Measurements from ENCODE around the gene AURKAIP1.

The AURKAIP1 gene

DNA sequence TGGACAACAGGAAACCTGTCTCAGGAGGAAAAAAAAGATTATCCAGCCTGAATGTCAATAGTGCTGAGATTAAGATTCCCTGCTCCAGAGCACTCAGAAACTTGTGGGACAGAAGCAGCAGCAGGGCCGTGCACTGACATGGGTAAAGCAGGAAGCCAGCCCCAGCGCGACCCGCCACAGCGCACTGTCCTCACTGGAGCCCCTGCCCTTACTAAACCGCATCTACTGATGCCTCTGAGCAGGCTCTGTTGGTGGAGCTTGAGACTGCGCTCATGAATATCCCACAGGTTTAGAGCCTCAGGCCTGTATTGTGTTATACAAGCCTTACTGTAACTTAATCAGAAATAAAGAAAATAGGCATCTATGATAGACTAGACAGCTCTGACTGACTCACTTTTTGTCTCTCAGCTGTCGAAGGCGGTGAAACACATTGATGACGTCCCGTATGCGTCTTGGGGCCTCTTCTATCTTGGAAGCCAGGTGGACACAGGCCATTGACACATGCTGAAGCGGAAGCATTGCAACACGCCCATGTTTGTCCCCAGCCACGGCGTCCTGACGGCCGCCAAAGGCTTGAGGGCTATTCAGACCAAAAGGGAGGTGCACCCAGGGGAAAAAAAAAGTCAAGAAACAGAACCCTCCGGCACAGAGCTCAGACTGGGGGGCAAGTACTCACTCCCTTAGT, 23.0 kb upstream of the AURKAIP1 start:
- TF ChIP-seq POLR2AphosphoS5 (IDR thresholded peaks at IDR 0.05; ENCODE audit: low read depth, low read length) (no peak), SIN3A (IDR thresholded peaks at IDR 0.05; ENCODE audit: borderline replicate concordance, insufficient read depth, low read length) (no peak), TAF1 (IDR thresholded peaks at IDR 0.05; ENCODE audit: borderline replicate concordance, insufficient read depth, low read length) (no peak), FOXP2 (optimal IDR thresholded peaks at IDR 0.05; ENCODE audit: borderline replicate concordance, extremely low read depth, extremely low read length, insufficient read depth) (no peak)
- TF ChIP-seq, protein P1, sequence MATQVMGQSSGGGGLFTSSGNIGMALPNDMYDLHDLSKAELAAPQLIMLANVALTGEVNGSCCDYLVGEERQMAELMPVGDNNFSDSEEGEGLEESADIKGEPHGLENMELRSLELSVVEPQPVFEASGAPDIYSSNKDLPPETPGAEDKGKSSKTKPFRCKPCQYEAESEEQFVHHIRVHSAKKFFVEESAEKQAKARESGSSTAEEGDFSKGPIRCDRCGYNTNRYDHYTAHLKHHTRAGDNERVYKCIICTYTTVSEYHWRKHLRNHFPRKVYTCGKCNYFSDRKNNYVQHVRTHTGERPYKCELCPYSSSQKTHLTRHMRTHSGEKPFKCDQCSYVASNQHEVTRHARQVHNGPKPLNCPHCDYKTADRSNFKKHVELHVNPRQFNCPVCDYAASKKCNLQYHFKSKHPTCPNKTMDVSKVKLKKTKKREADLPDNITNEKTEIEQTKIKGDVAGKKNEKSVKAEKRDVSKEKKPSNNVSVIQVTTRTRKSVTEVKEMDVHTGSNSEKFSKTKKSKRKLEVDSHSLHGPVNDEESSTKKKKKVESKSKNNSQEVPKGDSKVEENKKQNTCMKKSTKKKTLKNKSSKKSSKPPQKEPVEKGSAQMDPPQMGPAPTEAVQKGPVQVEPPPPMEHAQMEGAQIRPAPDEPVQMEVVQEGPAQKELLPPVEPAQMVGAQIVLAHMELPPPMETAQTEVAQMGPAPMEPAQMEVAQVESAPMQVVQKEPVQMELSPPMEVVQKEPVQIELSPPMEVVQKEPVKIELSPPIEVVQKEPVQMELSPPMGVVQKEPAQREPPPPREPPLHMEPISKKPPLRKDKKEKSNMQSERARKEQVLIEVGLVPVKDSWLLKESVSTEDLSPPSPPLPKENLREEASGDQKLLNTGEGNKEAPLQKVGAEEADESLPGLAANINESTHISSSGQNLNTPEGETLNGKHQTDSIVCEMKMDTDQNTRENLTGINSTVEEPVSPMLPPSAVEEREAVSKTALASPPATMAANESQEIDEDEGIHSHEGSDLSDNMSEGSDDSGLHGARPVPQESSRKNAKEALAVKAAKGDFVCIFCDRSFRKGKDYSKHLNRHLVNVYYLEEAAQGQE (IDR thresholded peaks at IDR 0.05; ENCODE audit: insufficient read depth in 1 of 2, low read depth in 2 of 2, low read length in 2 of 2), result no peak

DNA sequence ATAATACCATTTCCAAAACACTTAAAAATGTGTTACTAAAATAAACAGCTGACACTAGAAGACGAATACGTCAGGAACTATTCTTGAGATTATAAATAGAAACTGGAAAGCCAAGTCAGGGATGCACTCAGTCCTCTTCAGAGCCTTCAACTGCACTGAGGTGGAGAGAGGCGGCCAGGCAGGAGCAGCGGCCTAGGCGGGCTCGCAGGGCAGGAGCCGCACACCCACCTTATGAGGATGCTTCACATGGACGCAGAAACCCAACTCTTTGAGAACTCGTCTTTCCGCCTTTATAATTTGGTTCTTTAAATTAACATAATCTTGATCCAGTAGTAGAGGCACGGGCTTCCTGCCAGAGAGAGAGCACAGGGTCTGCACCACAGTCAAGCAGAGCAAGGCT, 20.2 kb upstream of the AURKAIP1 start:
- TF ChIP-seq, protein P1 (IDR thresholded peaks at IDR 0.05; ENCODE audit: insufficient read depth in 1 of 2, low read depth in 2 of 2, low read length in 2 of 2), result no peak
- TF ChIP-seq SIN3A (IDR thresholded peaks at IDR 0.05; ENCODE audit: borderline replicate concordance, insufficient read depth, low read length), result no peak
- no peak for TF ChIP-seq TAF1 (IDR thresholded peaks at IDR 0.05; ENCODE audit: borderline replicate concordance, insufficient read depth, low read length)

DNA sequence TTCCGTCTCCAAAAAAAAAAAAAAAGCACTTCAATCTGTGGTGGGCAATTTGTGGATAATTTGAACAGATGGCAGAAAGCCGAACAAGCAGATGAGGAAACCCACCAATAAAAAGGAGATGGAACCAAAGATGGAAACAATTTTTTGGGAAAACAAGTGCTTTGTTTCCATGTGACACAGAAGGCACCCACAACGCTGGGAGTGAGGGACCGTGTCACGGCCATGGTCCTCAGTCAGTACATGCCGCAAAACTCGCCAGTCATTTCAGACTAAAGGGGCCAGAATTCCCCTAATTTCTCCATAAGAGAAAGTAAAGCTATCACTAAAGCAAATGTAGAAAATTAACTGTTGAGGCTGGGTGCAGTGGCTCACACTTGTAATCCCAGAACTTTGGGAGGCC, 19.1 kb upstream of the AURKAIP1 start:
- TF ChIP-seq, protein P1 (IDR thresholded peaks at IDR 0.05; ENCODE audit: insufficient read depth in 1 of 2, low read depth in 2 of 2, low read length in 2 of 2), result no peak
- no peak for TF ChIP-seq FOXP2 (optimal IDR thresholded peaks at IDR 0.05; ENCODE audit: borderline replicate concordance, extremely low read depth, extremely low read length, insufficient read depth)
- no peak for TF ChIP-seq POLR2AphosphoS5 (IDR thresholded peaks at IDR 0.05; ENCODE audit: low read depth, low read length)
- TF ChIP-seq SIN3A (IDR thresholded peaks at IDR 0.05; ENCODE audit: borderline replicate concordance, insufficient read depth, low read length), result no peak
- no peak for TF ChIP-seq TAF1 (IDR thresholded peaks at IDR 0.05; ENCODE audit: borderline replicate concordance, insufficient read depth, low read length)

DNA sequence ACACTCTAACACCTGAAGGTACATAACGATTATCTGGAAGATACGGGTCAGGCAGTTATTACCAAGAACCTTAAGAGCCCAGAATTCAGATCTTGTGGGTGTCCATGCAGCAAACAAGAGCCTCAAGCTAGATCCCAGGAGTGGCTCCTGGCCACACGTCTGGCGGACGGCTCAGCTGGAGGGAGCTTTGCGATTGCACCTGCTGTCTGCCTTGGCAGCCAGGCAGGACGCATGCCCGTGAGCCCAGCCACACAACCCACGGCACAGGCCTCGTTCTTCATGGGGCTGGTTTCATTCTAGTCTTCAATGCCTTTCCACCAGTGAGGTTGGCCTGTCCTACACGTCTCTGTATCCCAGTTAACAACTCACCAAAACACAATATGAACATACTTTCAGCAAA, 18.4 kb upstream of the AURKAIP1 start:
- TF ChIP-seq FOXP2 (optimal IDR thresholded peaks at IDR 0.05; ENCODE audit: borderline replicate concordance, extremely low read depth, extremely low read length, insufficient read depth) (no peak), SIN3A (IDR thresholded peaks at IDR 0.05; ENCODE audit: borderline replicate concordance, insufficient read depth, low read length) (no peak), POLR2AphosphoS5 (IDR thresholded peaks at IDR 0.05; ENCODE audit: low read depth, low read length) (no peak), TAF1 (IDR thresholded peaks at IDR 0.05; ENCODE audit: borderline replicate concordance, insufficient read depth, low read length) (no peak)
- TF ChIP-seq, protein P1 (IDR thresholded peaks at IDR 0.05; ENCODE audit: insufficient read depth in 1 of 2, low read depth in 2 of 2, low read length in 2 of 2), result no peak

DNA sequence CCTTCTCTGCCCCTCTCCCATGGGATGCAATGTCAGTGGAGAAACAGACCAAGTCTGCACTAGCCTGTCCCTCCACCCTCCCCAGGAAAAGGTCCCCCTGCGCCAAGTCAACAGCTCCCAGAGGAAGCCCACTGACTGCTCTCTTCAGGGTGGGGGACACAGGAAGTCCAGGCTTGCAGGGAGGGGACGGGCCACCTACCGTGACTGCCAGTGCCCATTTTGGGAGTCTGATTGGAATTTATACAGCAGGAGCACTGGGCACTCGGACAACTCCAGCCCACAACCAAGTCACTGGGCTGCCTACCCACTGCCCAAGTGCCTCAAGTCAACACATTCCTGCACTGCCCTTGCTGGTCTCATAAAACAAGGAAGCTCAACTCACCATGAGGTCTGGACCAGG, 18.0 kb upstream of the AURKAIP1 start:
- TF ChIP-seq TAF1 (IDR thresholded peaks at IDR 0.05; ENCODE audit: borderline replicate concordance, insufficient read depth, low read length), result no peak
- TF ChIP-seq POLR2AphosphoS5 (IDR thresholded peaks at IDR 0.05; ENCODE audit: low read depth, low read length), result no peak
- TF ChIP-seq, protein P1 (IDR thresholded peaks at IDR 0.05; ENCODE audit: insufficient read depth in 1 of 2, low read depth in 2 of 2, low read length in 2 of 2), result no peak
- TF ChIP-seq SIN3A (IDR thresholded peaks at IDR 0.05; ENCODE audit: borderline replicate concordance, insufficient read depth, low read length), result no peak
- no peak for TF ChIP-seq FOXP2 (optimal IDR thresholded peaks at IDR 0.05; ENCODE audit: borderline replicate concordance, extremely low read depth, extremely low read length, insufficient read depth)

All from PFSK-1 (cell line).